Glutamatergic neuron (in vitro differentiated cells): Measurements from ENCODE around the gene THAP7. TPM values are rescaled to one million over a fixed set of nuclear protein-coding genes. Genes with fewer than 3 reads are reported as not detected.

ENCODE experiments used
- DNase-seq: peaks from one replicate; pipeline ENCODE4 v3.0.0; 2022
- H3K27ac Mint-ChIP-seq: one replicate; pipeline ENCODE4 v1.8.0; 2020; ENCODE audit warnings: mild to moderate bottlenecking, mixed read lengths, inconsistent platforms; ENCODE audit not compliant: unreplicated experiment
- H3K27me3 Mint-ChIP-seq: one replicate; pipeline ENCODE4 v1.8.0; 2020; ENCODE audit warnings: mild to moderate bottlenecking, moderate library complexity, mixed read lengths, inconsistent platforms; ENCODE audit not compliant: unreplicated experiment
- H3K36me3 Mint-ChIP-seq: one replicate; pipeline ENCODE4 v1.8.0; 2020; ENCODE audit warnings: mild to moderate bottlenecking, mixed read lengths, inconsistent platforms; ENCODE audit not compliant: unreplicated experiment
- H3K4me1 Mint-ChIP-seq: one replicate; pipeline ENCODE4 v1.8.0; 2020; ENCODE audit warnings: mild to moderate bottlenecking, low read depth, mixed read lengths, inconsistent platforms; ENCODE audit not compliant: unreplicated experiment
- H3K4me3 Mint-ChIP-seq: one replicate; pipeline ENCODE4 v1.8.0; 2020; ENCODE audit warnings: mild to moderate bottlenecking, mixed read lengths, inconsistent platforms; ENCODE audit not compliant: unreplicated experiment
- H3K9me3 Mint-ChIP-seq: one replicate; pipeline ENCODE4 v1.8.0; 2020; ENCODE audit warnings: mild to moderate bottlenecking, moderate library complexity, mixed read lengths, inconsistent platforms; ENCODE audit not compliant: unreplicated experiment
- total RNA-seq: library from RNA; stranded (reverse); fragmentation: NEBNext Ultra II Directional; extraction: Animal tissue kit (Norgen Biotek cat#: 25700); gene quantifications from one replicate; pipeline ENCODE4 v1.2.1, GENCODE V29; 2021; ENCODE audit not compliant: unreplicated experiment
- TF ChIP-seq, protein P1 (sequence below): fragments of 200-600 bp; sonication (generic); IDR thresholded peaks from one replicate; pipeline ENCODE4 v1.5.0; 2021; ENCODE audit not compliant: partially characterized antibody, unreplicated experiment

Gene THAP7
- total RNA-seq, 1 donor from 2014 or later, result 17.8 TPM

DNA sequence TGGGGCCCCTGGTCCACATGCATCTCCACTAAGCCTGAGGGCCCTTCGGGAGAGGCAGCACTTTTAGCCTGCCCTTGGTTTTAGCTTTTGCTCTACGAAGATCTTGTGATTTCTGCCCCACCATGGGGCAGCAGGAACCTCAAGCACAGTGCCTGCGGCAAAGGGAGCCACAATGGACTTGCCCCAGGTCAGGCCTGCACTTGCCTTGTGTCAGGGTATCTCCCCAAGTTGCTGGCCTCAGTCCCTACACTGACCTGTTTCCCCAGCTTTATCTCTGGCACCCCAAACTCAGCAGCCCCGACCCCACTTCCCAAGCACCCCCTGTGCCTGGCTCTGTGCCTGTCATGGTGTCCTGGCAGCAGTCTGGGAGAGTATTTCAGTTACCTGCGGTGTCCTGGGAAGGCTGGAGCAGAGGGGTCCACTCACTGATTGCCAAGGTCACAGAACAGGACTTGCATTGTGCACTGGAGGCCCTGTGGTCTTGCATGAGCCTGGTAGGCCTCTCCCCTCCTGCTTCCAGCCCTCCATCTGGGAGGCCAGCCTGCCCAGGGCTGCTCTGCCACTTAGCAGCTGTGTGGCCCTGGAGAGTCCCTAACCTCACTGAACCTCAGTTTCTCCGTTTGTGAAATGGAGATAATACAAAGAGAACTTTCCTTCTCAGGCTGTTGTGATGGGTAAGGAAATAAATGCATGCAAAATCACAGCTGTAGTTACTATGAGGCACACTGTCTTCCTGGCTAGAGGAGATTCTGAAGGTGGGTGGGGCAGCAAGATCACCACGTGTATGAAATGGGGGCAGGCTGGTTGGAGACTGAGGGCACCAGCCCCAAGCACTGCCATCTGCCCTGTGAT lies 38.5 kb downstream of the THAP7 start:
- H3K9me3 Mint-ChIP-seq, result peaks cover 5% of the 10 kb centered on the region
- H3K4me1 Mint-ChIP-seq, result peaks cover 8% of the 10 kb centered on the region
- H3K36me3 Mint-ChIP-seq, result no peaks in the 10 kb centered on the region
- H3K27ac Mint-ChIP-seq, result no peak overlapping the region
- H3K27me3 Mint-ChIP-seq, result peaks cover 14% of the 10 kb centered on the region
- TF ChIP-seq, protein P1, sequence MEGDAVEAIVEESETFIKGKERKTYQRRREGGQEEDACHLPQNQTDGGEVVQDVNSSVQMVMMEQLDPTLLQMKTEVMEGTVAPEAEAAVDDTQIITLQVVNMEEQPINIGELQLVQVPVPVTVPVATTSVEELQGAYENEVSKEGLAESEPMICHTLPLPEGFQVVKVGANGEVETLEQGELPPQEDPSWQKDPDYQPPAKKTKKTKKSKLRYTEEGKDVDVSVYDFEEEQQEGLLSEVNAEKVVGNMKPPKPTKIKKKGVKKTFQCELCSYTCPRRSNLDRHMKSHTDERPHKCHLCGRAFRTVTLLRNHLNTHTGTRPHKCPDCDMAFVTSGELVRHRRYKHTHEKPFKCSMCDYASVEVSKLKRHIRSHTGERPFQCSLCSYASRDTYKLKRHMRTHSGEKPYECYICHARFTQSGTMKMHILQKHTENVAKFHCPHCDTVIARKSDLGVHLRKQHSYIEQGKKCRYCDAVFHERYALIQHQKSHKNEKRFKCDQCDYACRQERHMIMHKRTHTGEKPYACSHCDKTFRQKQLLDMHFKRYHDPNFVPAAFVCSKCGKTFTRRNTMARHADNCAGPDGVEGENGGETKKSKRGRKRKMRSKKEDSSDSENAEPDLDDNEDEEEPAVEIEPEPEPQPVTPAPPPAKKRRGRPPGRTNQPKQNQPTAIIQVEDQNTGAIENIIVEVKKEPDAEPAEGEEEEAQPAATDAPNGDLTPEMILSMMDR, result no peak
- peak; percentile 9 for DNase-seq
- no peak overlapping the region for H3K4me3 Mint-ChIP-seq

DNA sequence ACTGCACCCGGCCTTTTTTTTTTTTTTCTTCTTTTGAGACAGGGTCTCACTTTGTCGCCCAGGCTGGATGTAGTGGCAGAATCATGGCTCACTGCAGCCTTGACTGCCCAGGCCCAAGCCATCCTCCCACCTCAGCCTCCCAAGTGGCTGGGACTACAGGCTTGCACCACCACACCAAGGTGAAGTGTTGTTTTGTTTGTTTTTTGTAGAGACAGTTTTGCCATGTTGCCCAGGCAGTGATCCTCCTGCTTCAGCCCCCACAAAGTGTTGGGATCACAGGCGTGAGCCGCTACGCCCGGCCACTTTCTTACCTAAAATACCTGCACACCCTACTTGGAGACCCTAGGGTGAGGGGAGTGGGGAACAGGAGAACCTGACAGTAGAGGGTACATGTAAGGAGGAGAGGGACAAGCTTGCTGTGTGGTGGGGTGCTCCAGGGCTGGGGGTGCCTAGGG lies 39.4 kb downstream of the THAP7 start:
- H3K27ac Mint-ChIP-seq, result no peak overlapping the region
- no peaks in the 10 kb centered on the region for H3K36me3 Mint-ChIP-seq
- H3K27me3 Mint-ChIP-seq, result peaks cover 20% of the 10 kb centered on the region
- DNase-seq, result peak; percentile 8
- peaks cover 8% of the 10 kb centered on the region for H3K9me3 Mint-ChIP-seq
- TF ChIP-seq, protein P1, result no peak
- H3K4me3 Mint-ChIP-seq, result no peak overlapping the region
- peaks cover 11% of the 10 kb centered on the region for H3K4me1 Mint-ChIP-seq

DNA sequence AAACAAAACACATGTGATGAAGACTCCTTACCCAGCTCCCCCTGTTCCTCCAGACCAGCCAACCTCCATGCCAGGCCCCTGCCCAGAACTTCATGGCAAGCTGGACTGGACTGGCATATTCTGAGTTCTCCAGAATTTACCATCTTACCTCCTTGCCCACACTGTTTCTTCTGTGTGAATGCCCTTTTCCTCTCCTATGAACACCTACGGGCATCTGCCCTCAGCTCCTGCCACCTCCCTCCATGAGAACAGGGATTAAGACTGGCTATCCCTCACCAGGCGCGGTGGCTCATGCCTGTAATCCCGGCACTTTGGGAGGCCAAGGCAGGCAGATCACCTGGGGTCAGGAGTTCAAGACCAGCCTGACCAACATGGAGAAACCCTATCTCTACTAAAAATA lies 41.3 kb downstream of the THAP7 start:
- DNase-seq, result no peak
- H3K27me3 Mint-ChIP-seq, result peaks cover 20% of the 10 kb centered on the region
- H3K4me1 Mint-ChIP-seq, result peaks cover 11% of the 10 kb centered on the region
- no peaks in the 10 kb centered on the region for H3K36me3 Mint-ChIP-seq
- no peak overlapping the region for H3K4me3 Mint-ChIP-seq
- peaks cover 8% of the 10 kb centered on the region for H3K9me3 Mint-ChIP-seq
- no peak overlapping the region for H3K27ac Mint-ChIP-seq
- TF ChIP-seq, protein P1, result no peak

GRCh38 chr22:20959578-20960461 lies 42.1 kb downstream of the THAP7 start:
- H3K27me3 Mint-ChIP-seq, result peaks cover 17% of the 10 kb centered on the region
- TF ChIP-seq, protein P1, result no peak
- H3K9me3 Mint-ChIP-seq, result peaks cover 8% of the 10 kb centered on the region
- no peak overlapping the region for H3K4me3 Mint-ChIP-seq
- no peak for DNase-seq
- no peaks in the 10 kb centered on the region for H3K36me3 Mint-ChIP-seq
- H3K4me1 Mint-ChIP-seq, result peaks cover 11% of the 10 kb centered on the region
- no peak overlapping the region for H3K27ac Mint-ChIP-seq
